ENCODE results near the gene IGF1R. TPM values are rescaled to one million over a fixed set of nuclear protein-coding genes. Genes with fewer than 3 reads are reported as not detected.

The IGF1R gene
- total and polyA plus RNA-seq, 2 of the 13 experiments (the other 11 are each of a cell fraction or from before 2014, with no cell fraction given) = 15.9 to 18.4 TPM

DNA sequence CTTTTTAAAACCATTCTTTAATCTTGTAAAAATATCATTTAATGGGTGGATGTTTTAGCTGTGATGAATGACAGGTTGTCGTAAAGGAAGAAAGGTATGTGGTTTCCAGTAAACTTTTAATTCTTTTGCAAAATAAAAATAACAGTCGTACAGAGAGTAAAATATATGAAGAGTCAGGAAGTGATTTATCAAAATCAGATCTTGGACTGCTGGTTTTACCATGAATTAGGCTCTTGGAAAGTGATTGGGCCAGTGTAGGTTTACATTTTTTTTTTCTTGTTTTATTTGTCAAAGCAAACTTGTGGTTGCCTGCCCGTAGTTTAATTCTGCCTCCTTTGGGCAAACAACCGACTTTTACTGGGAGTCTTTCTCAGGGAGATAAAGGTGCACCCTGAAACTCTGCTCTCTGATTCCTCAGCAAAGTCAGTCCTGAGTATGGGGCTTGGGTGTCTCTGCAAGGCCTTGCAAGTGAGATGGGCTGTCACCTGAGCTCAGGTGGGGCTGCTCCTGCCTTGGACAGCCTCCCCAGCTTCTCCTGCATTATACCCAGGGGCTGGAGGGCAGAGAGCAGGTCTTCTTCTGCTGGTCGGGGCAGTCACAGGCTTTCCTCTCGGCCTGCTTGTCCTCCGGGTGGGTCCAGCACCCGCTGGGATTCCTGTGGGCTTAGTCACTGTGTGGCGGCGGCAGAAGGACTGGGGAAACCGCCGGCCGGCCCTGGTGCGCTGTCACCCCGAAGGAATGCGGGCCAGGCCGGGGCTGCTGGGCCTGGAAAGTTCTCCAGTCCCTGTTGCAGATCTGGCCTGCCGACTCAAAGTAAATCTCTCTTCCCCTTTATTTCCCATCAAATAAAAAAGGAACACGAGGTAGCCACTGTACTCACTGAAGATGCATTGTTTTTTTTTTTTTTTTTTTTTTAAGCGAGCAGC is 79.0 kb downstream of the IGF1R start (continued):
- TF ChIP-seq MEF2D (CRISPR knock-in tag; IDR thresholded peaks at IDR 0.05) (peak; percentile 46; the same call in 1 of the 2 replicates), ZBTB1 (CRISPR knock-in tag; IDR thresholded peaks at IDR 0.05; ENCODE audit: borderline replicate concordance) (no peak), TRIM24 (CRISPR knock-in tag; IDR thresholded peaks at IDR 0.05) (no peak), ZNF564 (CRISPR knock-in tag; IDR thresholded peaks at IDR 0.05) (no peak), THYN1 (CRISPR knock-in tag; IDR thresholded peaks at IDR 0.05; ENCODE audit: borderline replicate concordance, low read depth) (no peak), HNRNPH1 (optimal IDR thresholded peaks at IDR 0.05; ENCODE audit: low read depth, low read length) (no peak), TCF12 (IDR thresholded peaks at IDR 0.05) (no peak), TCF12 (CRISPR knock-in tag; IDR thresholded peaks at IDR 0.05) (no peak), ZNF143 (CRISPR knock-in tag; IDR thresholded peaks at IDR 0.05) (no peak), ZNF672 (CRISPR knock-in tag; IDR thresholded peaks at IDR 0.05) (no peak), PRMT3 (CRISPR knock-in tag; IDR thresholded peaks at IDR 0.05; ENCODE audit: borderline replicate concordance, low read depth) (no peak), ZNF746 (CRISPR knock-in tag; IDR thresholded peaks at IDR 0.05) (no peak)
- TF ChIP-seq, protein P1, sequence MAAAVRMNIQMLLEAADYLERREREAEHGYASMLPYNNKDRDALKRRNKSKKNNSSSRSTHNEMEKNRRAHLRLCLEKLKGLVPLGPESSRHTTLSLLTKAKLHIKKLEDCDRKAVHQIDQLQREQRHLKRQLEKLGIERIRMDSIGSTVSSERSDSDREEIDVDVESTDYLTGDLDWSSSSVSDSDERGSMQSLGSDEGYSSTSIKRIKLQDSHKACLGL (CRISPR knock-in tag; IDR thresholded peaks at IDR 0.05) = no peak
- TF ChIP-seq, protein P2, sequence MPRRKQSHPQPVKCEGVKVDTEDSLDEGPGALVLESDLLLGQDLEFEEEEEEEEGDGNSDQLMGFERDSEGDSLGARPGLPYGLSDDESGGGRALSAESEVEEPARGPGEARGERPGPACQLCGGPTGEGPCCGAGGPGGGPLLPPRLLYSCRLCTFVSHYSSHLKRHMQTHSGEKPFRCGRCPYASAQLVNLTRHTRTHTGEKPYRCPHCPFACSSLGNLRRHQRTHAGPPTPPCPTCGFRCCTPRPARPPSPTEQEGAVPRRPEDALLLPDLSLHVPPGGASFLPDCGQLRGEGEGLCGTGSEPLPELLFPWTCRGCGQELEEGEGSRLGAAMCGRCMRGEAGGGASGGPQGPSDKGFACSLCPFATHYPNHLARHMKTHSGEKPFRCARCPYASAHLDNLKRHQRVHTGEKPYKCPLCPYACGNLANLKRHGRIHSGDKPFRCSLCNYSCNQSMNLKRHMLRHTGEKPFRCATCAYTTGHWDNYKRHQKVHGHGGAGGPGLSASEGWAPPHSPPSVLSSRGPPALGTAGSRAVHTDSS (CRISPR knock-in tag; conservative IDR thresholded peaks at IDR 0.05) = no peak
- TF ChIP-seq, protein P3, sequence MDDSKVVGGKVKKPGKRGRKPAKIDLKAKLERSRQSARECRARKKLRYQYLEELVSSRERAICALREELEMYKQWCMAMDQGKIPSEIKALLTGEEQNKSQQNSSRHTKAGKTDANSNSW (CRISPR knock-in tag; IDR thresholded peaks at IDR 0.05; ENCODE audit: borderline replicate concordance) = no peak
